HCT116 (cell line): Measurements from ENCODE around the gene ITGAD. TPM values are rescaled to one million over a fixed set of nuclear protein-coding genes. Genes with fewer than 3 reads are reported as not detected.

Source experiments
- ATAC-seq: fragments of 200-7000 bp; cut with Tn5 transposase; 2 replicates; pipeline ENCODE4 v1.9.1; 2020; ENCODE audit warnings: mild to moderate bottlenecking, moderate library complexity
- BruUV-seq: library from RNA; stranded (reverse); fragments of 400-500 nt; replicated peaks from 2 replicates; lab custom pipeline; 2021; lab: Mats Ljungman, UMichigan
- CTCF ChIA-PET: fragments of 300-600 bp; sonication (Branson Sonifier 250); formaldehyde crosslinking; loops from one replicate; lab custom pipeline; 2021; ENCODE audit warnings: antibody characterized with exemption; lab: Charles Lee
- POLR2A ChIA-PET: fragments of 300-600, 350-600 bp; sonication (Branson Sonifier 250); formaldehyde crosslinking; loops from one replicate; lab custom pipeline; 2021; ENCODE audit warnings: antibody characterized with exemption; lab: Charles Lee
- RAD21 ChIA-PET, 2 experiments: fragments of 300-600 bp; sonication (Branson Sonifier 250); formaldehyde crosslinking; loops; one replicate each; lab custom pipeline; 2023; ENCODE audit warnings: low total read pairs in 2 of 2; ENCODE audit not compliant: uncharacterized antibody in 2 of 2, unreplicated experiment in 2 of 2, low non-redundant PET in 1 of 2; lab: Charles Lee
- DNase-seq: peaks from one replicate; pipeline ENCODE4 v3.0.0-alpha.2; 2010; ENCODE audit warnings: low read depth, low spot score
- H2AFZ ChIP-seq: fragments of 200-600 bp; shearing (Covaris generic), sonication (generic); 2 replicates; pipeline ENCODE4 v1.6.1; 2017; ENCODE audit warnings: low read depth, mixed run types, mixed read lengths, antibody characterized with exemption, low read length; ENCODE audit not compliant: poor library complexity, severe bottlenecking
- H3K27ac ChIP-seq: 2 replicates; pipeline ENCODE4 v1.5.1; 2012; ENCODE audit warnings: low read depth, low read length
- H3K27me3 ChIP-seq: fragments of 200-600 bp; sonication (generic); 2 replicates; pipeline ENCODE4 v1.6.1; 2016; ENCODE audit warnings: mixed run types, low read length, mixed read lengths; ENCODE audit not compliant: insufficient read depth
- H3K36me3 ChIP-seq, 2 experiments: fragments of 200-500 bp in 1 of 2; fragments of 200-600 bp in 1 of 2; sonication (Bioruptor generic) in 1 of 2; sonication (generic) in 1 of 2; 2 replicates each; pipeline versions ENCODE4 v1.5.1 to v1.6.1; 2014 to 2016; ENCODE audit warnings: low read length in 2 of 2, inconsistent platforms in 1 of 2, mixed read lengths in 1 of 2, mixed run types in 1 of 2; ENCODE audit not compliant: insufficient read depth in 2 of 2, control insufficient read depth in 1 of 2
- H3K4me1 ChIP-seq, 2 experiments: fragments of 200-600 bp in 1 of 2; sonication (generic) in 1 of 2; 2 replicates each; pipeline versions ENCODE4 v1.5.1 to v1.6.1; 2012 to 2017; ENCODE audit warnings: low read length in 2 of 2, inconsistent platforms in 1 of 2, mild to moderate bottlenecking in 1 of 2, mixed read lengths in 1 of 2, mixed run types in 1 of 2, moderate library complexity in 1 of 2; ENCODE audit not compliant: insufficient read depth in 2 of 2, control insufficient read depth in 1 of 2
- H3K4me2 ChIP-seq: fragments of 200-600 bp; sonication (generic); 2 replicates; pipeline ENCODE4 v1.6.1; 2017; ENCODE audit warnings: mixed run types, low read length, mixed read lengths
- H3K4me3 ChIP-seq, 2 experiments: fragments of 200-600 bp in 1 of 2; sonication (generic) in 1 of 2; replicated peaks in 1 of 2; 2 replicates each; pipeline ENCODE4 v1.5.1; 2011 to 2016; ENCODE audit warnings: low read length in 2 of 2, control low read depth in 1 of 2, low read depth in 1 of 2, mild to moderate bottlenecking in 1 of 2, mixed read lengths in 1 of 2, mixed run types in 1 of 2
- H3K79me2 ChIP-seq: fragments of 200-600 bp; sonication (generic); 2 replicates; pipeline ENCODE4 v1.6.1; 2017; ENCODE audit warnings: mild to moderate bottlenecking, mixed run types, low read length, moderate library complexity, mixed read lengths; ENCODE audit not compliant: insufficient read depth
- H3K9ac ChIP-seq: fragments of 200-600 bp; sonication (generic); 2 replicates; pipeline ENCODE4 v1.6.1; 2016; ENCODE audit warnings: low read length, mixed read lengths
- H3K9me2 ChIP-seq: fragments of 200-600 bp; sonication (generic), shearing (Covaris generic); 2 replicates; pipeline ENCODE4 v1.6.1; 2017; ENCODE audit warnings: mixed run types, mild to moderate bottlenecking, moderate library complexity; ENCODE audit not compliant: insufficient read depth
- H3K9me3 ChIP-seq, 2 experiments: fragments of 200-500 bp in 1 of 2; fragments of 200-600 bp in 1 of 2; sonication (Bioruptor generic) in 1 of 2; sonication (generic) in 1 of 2; 2 replicates each; pipeline ENCODE4 v1.6.1; 2014 to 2017; ENCODE audit warnings: low read length in 2 of 2, mixed read lengths in 2 of 2, inconsistent platforms in 1 of 2, low read depth in 1 of 2, mild to moderate bottlenecking in 1 of 2, mixed run types in 1 of 2, moderate library complexity in 1 of 2; ENCODE audit not compliant: control insufficient read depth in 1 of 2, insufficient read depth in 1 of 2
- H4K20me1 ChIP-seq: fragments of 200-600 bp; sonication (generic), shearing (Covaris generic); 2 replicates; pipeline ENCODE4 v1.6.1; 2017; ENCODE audit warnings: mixed run types, mild to moderate bottlenecking, moderate library complexity; ENCODE audit not compliant: insufficient read depth
- ATF3 ChIP-seq: IDR thresholded peaks from 2 replicates; pipeline ENCODE4 v1.6.1; 2012
- CBX3 ChIP-seq: IDR thresholded peaks from 2 replicates; pipeline ENCODE4 v1.6.1; 2012; ENCODE audit warnings: low read depth
- CEBPB ChIP-seq: IDR thresholded peaks from 2 replicates; pipeline ENCODE4 v1.6.1; 2012; ENCODE audit warnings: low read depth
- ELF1 ChIP-seq: IDR thresholded peaks from 2 replicates; pipeline ENCODE4 v1.6.1; 2012; ENCODE audit warnings: low read depth, borderline replicate concordance
- EZH2 ChIP-seq: fragments of 200-600 bp; sonication (generic); IDR thresholded peaks from 2 replicates; pipeline ENCODE4 v1.6.1; 2017; ENCODE audit warnings: antibody characterized with exemption, mixed run types
- EZH2phosphoT487 ChIP-seq: fragments of 200-600 bp; IDR thresholded peaks from 2 replicates; pipeline ENCODE4 v1.6.1; 2018; ENCODE audit warnings: antibody characterized with exemption, borderline replicate concordance
- FOSL1 ChIP-seq: IDR thresholded peaks from 2 replicates; pipeline ENCODE4 v1.6.1; 2012; ENCODE audit warnings: low read depth
- JUND ChIP-seq: IDR thresholded peaks from 2 replicates; pipeline ENCODE4 v1.6.1; 2012
- MAX ChIP-seq: IDR thresholded peaks from 2 replicates; pipeline ENCODE4 v1.6.1; 2012
- POLR2A ChIP-seq: IDR thresholded peaks from 2 replicates; pipeline ENCODE4 v1.7.0; 2011; ENCODE audit warnings: borderline replicate concordance; ENCODE audit not compliant: insufficient read depth, insufficient read length; ENCODE audit errors: extremely low read depth
- POLR2AphosphoS5 ChIP-seq: IDR thresholded peaks from 2 replicates; pipeline ENCODE4 v1.6.1; 2011; ENCODE audit warnings: mild to moderate bottlenecking, low read depth, low read length, moderate library complexity
- RAD21 ChIP-seq: IDR thresholded peaks from 2 replicates; pipeline ENCODE4 v1.6.1; 2012; ENCODE audit warnings: low read depth, mild to moderate bottlenecking
- REST ChIP-seq: IDR thresholded peaks from 2 replicates; pipeline ENCODE4 v1.6.1; 2012; ENCODE audit warnings: low read depth
- SIN3A ChIP-seq: IDR thresholded peaks from 2 replicates; pipeline ENCODE4 v1.6.1; 2012; ENCODE audit warnings: low read depth
- SRF ChIP-seq: IDR thresholded peaks from 2 replicates; pipeline ENCODE4 v1.6.1; 2012; ENCODE audit warnings: low read depth
- TCF7L2 ChIP-seq: IDR thresholded peaks from 2 replicates; pipeline ENCODE4 v1.7.0; 2011; ENCODE audit warnings: borderline replicate concordance, inconsistent platforms; ENCODE audit not compliant: insufficient read depth, insufficient read length; ENCODE audit errors: extremely low read depth
- YY1 ChIP-seq: IDR thresholded peaks from 2 replicates; pipeline ENCODE4 v1.6.1; 2011; ENCODE audit warnings: low read length, low read depth, moderate library complexity, mild to moderate bottlenecking; ENCODE audit not compliant: insufficient replicate concordance; ENCODE audit errors: extremely low read depth
- ZBTB33 ChIP-seq: IDR thresholded peaks from 2 replicates; pipeline ENCODE4 v1.6.1; 2011; ENCODE audit warnings: mild to moderate bottlenecking, low read length, moderate library complexity; ENCODE audit not compliant: insufficient replicate concordance; ENCODE audit errors: extremely low read depth
- ZFX ChIP-seq: fragments of 450-650 bp; IDR thresholded peaks from 2 replicates; pipeline ENCODE4 v1.6.1; 2017
- ZNF274 ChIP-seq: fragments of 200-500 bp; sonication (Bioruptor generic); IDR thresholded peaks from 2 replicates; pipeline ENCODE4 v1.6.1; 2014; ENCODE audit warnings: mild to moderate bottlenecking, low read depth, low read length, inconsistent platforms
- intact Hi-C: fragments of 100-400 bp; cut with micrococcal nuclease; formaldehyde crosslinking; loops from 2 replicates; pipeline ENCODE4 v1.10.0; 2022
- total RNA-seq: library from RNA; stranded (reverse); gene quantifications from one replicate; pipeline ENCODE4 v1.2.1, GENCODE V29; 2021; ENCODE audit not compliant: unreplicated experiment

Gene ITGAD
- total RNA-seq, 1 experiment from 2014 or later, result 0.12 TPM

- no peaks in the 10 kb centered on the region for H3K9me2 ChIP-seq
- no peak overlapping the region for H3K4me3 ChIP-seq
- TF ChIP-seq ZBTB33 (no peak), ATF3 (no peak), ZFX (no peak), RAD21 (no peak), SIN3A (no peak), TCF7L2 (no peak), ELF1 (no peak), CEBPB (no peak), SRF (no peak), EZH2 (no peak), MAX (no peak), REST (no peak), FOSL1 (no peak), ZNF274 (no peak), YY1 (no peak), CBX3 (no peak), EZH2phosphoT487 (no peak), POLR2A (no peak), JUND (no peak), POLR2AphosphoS5 (no peak)
- H3K27ac ChIP-seq, result no peak overlapping the region
- H4K20me1 ChIP-seq, result no peaks in the 10 kb centered on the region
- H2AFZ ChIP-seq, result no peak overlapping the region
- ATAC-seq (no peak), DNase-seq (no peak)
- RAD21 ChIA-PET, result no interaction called here
- H3K36me3 ChIP-seq, result no peaks in the 10 kb centered on the region
- H3K27me3 ChIP-seq, result no peaks in the 10 kb centered on the region
- H3K4me2 ChIP-seq, result no peak overlapping the region
- intact Hi-C loops, result no loop called here
- no TSS peak for BruUV-seq
- CTCF ChIA-PET, result no interaction called here
- no peak overlapping the region for H3K9ac ChIP-seq
- POLR2A ChIA-PET, result no interaction called here
- no peaks in the 10 kb centered on the region for H3K79me2 ChIP-seq
- H3K9me3 ChIP-seq, result no peaks in the 10 kb centered on the region
- peaks cover 4% of the 10 kb centered on the region in 2 experiments for H3K4me1 ChIP-seq
These were observed 73.3 kb downstream of the ITGAD start for GRCh38 chr16:31466381-31466841.
